Esophagus squamous epithelium (tissue), 4 donors: Measurements from ENCODE around the gene NMNAT2.

Source experiments
- CTCF ChIP-seq, 6 experiments: fragments of 450-650 bp in 4 of 6; fragments of 200-600 bp in 2 of 6; sonication (generic) in 2 of 6; IDR thresholded peaks; one replicate each; pipeline ENCODE4 v1.5.1; 2016 to 2019; ENCODE audit warnings: antibody characterized with exemption in 6 of 6, mild to moderate bottlenecking in 4 of 6, moderate library complexity in 4 of 6
- POLR2A ChIP-seq, 4 donors: fragments of 450-650 bp; IDR thresholded peaks; one replicate each; pipeline ENCODE4 v1.6.1; 2017; ENCODE audit warnings: antibody characterized with exemption in 4 of 4, mild to moderate bottlenecking in 4 of 4, moderate library complexity in 3 of 4

- TF ChIP-seq POLR2A (IDR thresholded peaks at IDR 0.05), result no peak
- TF ChIP-seq CTCF (IDR thresholded peaks at IDR 0.05), result no peak
Observed at GRCh38 chr1:183360473-183360872, 57.7 kb downstream of the NMNAT2 start.
